Tibial nerve (tissue), 4 donors: ENCODE results near the gene GSC2. TPM values are rescaled to one million over a fixed set of nuclear protein-coding genes. Genes with fewer than 3 reads are reported as not detected.

Source experiments
- DNase-seq, 2 donors: peaks; one replicate each; pipeline ENCODE4 v3.0.0-alpha.2; 2019; ENCODE audit warnings: low spot score in 2 of 2
- H3K27ac ChIP-seq, 4 donors: fragments of 200-600 bp; sonication (generic) in 3 of 4; one replicate each; pipeline ENCODE4 v1.5.1; 2017 to 2019; ENCODE audit warnings: mild to moderate bottlenecking in 1 of 4
- H3K27me3 ChIP-seq, 2 donors: fragments of 200-600 bp; sonication (generic) in 1 of 2; one replicate each; pipeline versions ENCODE4 v1.5.1 to v1.6.0; 2017 to 2019
- H3K36me3 ChIP-seq, 3 donors: fragments of 200-600 bp; sonication (generic); one replicate each; pipeline ENCODE4 v1.5.1; 2018 to 2019
- H3K4me1 ChIP-seq, 4 donors: fragments of 200-600 bp; sonication (generic) in 3 of 4; one replicate each; pipeline ENCODE4 v1.5.1; 2017 to 2019
- H3K4me3 ChIP-seq, 4 donors: fragments of 200-600 bp; sonication (generic) in 3 of 4; one replicate each; pipeline ENCODE4 v1.5.1; 2017 to 2019; ENCODE audit warnings: mild to moderate bottlenecking in 1 of 4, moderate library complexity in 1 of 4
- H3K9me3 ChIP-seq, 4 donors: fragments of 200-600 bp; sonication (generic) in 3 of 4; one replicate each; pipeline ENCODE4 v1.5.1; 2017 to 2019
- CTCF ChIP-seq, 5 experiments: fragments of 200-600 bp in 3 of 5; fragments of 450-650 bp in 2 of 5; sonication (generic) in 3 of 5; IDR thresholded peaks; one replicate each; pipeline ENCODE4 v1.5.1; 2016 to 2019; ENCODE audit warnings: antibody characterized with exemption in 5 of 5, mild to moderate bottlenecking in 3 of 5, moderate library complexity in 2 of 5
- EP300 ChIP-seq, 2 donors: sonication (generic); formaldehyde crosslinking; IDR thresholded peaks; one replicate each; pipeline ENCODE4 v1.6.1; 2017; ENCODE audit warnings: antibody characterized with exemption in 2 of 2, mild to moderate bottlenecking in 1 of 2
- POLR2A ChIP-seq, 2 donors: fragments of 450-650 bp; IDR thresholded peaks; one replicate each; pipeline ENCODE4 v1.6.1; 2017; ENCODE audit warnings: antibody characterized with exemption in 2 of 2, mild to moderate bottlenecking in 2 of 2, moderate library complexity in 2 of 2
- WGBS, 2 donors: methylation state at CpG; one replicate each; pipeline ENCODE4 v1.1.5; 2018; 5-methylcytosine and 5-hydroxymethylcytosine counted together
- total RNA-seq, 4 donors: library from RNA; depleted of rRNA; stranded (reverse); fragments of >200 nt; gene quantifications; one replicate each; pipeline ENCODE4 v1.1.0, GENCODE V29; 2016

The GSC2 gene
- total RNA-seq, 4 donors from 2014 or later: not detected

DNA sequence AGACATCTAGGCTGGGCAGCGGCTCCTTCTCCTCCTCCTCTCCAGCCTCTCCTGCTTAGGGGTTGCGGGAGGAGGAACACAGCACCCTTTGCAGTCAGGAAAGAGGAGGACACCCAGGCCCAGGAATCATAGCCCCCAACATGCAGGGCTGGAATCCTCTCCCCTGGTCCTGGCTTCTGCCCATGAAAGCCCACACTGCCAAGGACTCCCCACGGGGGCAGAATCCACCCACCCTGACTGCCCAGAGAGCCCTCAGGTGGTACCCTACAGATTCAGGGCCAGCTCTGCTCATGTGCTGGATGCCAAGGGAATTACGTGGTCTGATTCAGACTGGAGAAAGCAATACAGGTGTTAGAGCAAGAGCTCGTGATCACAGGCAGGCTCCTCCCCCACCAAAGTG is 10.1 kb downstream of the GSC2 start:
- 91 to 100% methylated on average over 2 to 5 of the region's 5 CpGs for WGBS, 2 donors
- Histone ChIP-seq H3K9me3 (no peaks in the 10 kb centered on the region), H3K4me3 (no peak overlapping the region), H3K27ac (no peak overlapping the region), H3K36me3 (peaks cover 4 to 78% (median 31%) of the 10 kb centered on the region in 3 donors), H3K4me1 (peaks cover 0 to 11% (median 9%) of the 10 kb centered on the region in 4 donors), H3K27me3 (no peaks in the 10 kb centered on the region)
- DNase-seq: no peak
- TF ChIP-seq EP300 (IDR thresholded peaks at IDR 0.05) (no peak), POLR2A (IDR thresholded peaks at IDR 0.05) (no peak), CTCF (IDR thresholded peaks at IDR 0.05) (no peak)

GRCh38 chr22:19139001-19139356 is 11.1 kb downstream of the GSC2 start:
- no peak for DNase-seq
- Histone ChIP-seq H3K4me3 (no peak overlapping the region), H3K27ac (no peak overlapping the region), H3K27me3 (no peaks in the 10 kb centered on the region), H3K9me3 (no peaks in the 10 kb centered on the region), H3K4me1 (peaks cover 0 to 10% (median 8%) of the 10 kb centered on the region in 4 donors), H3K36me3 (peaks cover 4 to 88% (median 36%) of the 10 kb centered on the region in 3 donors)
- TF ChIP-seq EP300 (IDR thresholded peaks at IDR 0.05): no peak
- 92 to 95% methylated on average over 3 to 6 of the region's 9 CpGs for WGBS, 2 donors

DNA sequence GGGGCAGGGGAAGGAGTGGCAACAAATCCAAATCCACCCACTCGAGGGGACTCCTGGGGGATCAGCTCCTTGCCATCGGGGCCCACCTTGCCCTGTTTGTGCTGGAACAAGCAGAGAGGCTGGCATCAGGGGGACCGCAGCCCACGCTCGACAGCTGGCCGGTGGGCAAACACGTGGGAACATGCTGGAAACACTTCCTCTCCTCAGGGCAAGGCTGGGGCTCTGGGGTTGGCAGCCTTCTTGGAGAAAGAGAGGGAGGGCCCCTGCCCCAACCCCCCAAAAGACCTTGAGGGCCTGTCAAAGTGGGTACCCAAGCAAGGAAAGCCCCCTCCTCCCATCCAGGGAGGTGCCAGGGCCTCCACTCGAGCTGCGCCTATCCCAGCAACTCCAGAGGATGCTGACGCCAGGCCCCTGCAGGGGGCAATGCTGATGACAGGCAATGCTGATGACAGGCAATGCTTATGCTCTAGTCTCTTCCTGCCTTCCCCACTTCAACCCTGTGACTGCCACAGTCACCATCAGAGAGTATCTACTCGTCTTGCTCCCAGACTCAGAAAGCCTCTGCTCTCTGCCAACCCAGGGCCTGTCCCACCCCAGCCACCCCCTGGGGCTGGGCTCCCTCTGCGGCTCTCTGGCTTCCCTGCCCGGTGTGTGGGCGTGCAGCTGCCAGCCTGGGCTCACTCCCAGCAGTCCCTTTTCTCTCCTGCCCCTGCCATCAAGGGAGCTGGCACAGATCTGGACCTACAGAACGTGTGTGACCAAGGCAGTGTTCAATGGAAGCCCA is 11.7 kb downstream of the GSC2 start:
- peaks cover 4 to 94% (median 36%) of the 10 kb centered on the region in 3 donors for H3K36me3 ChIP-seq
- TF ChIP-seq POLR2A (IDR thresholded peaks at IDR 0.05) (no peak), CTCF (IDR thresholded peaks at IDR 0.05) (no peak), EP300 (IDR thresholded peaks at IDR 0.05) (no peak)

GRCh38 chr22:19137384-19138216 is 12.5 kb downstream of the GSC2 start:
- TF ChIP-seq CTCF (IDR thresholded peaks at IDR 0.05) (no peak), POLR2A (IDR thresholded peaks at IDR 0.05) (no peak), EP300 (IDR thresholded peaks at IDR 0.05) (no peak)
- Histone ChIP-seq H3K36me3 (peaks cover 4 to 100% (median 36%) of the 10 kb centered on the region in 3 donors), H3K4me1 (no peaks in the 10 kb centered on the region), H3K27me3 (no peaks in the 10 kb centered on the region), H3K4me3 (no peak overlapping the region), H3K27ac (no peak overlapping the region), H3K9me3 (no peaks in the 10 kb centered on the region)
- no peak for DNase-seq
- 92 to 96% methylated on average over 6 to 9 of the region's 11 CpGs for WGBS, 2 donors

More for the DNA sequence above, 11.7 kb downstream of the GSC2 start:
- Histone ChIP-seq H3K27ac (no peak overlapping the region), H3K9me3 (no peaks in the 10 kb centered on the region), H3K4me3 (no peak overlapping the region), H3K4me1 (peaks cover 0 to 5% (median 3%) of the 10 kb centered on the region in 4 donors), H3K27me3 (no peaks in the 10 kb centered on the region)
- 81 to 82% methylated on average over 12 of the region's 15 CpGs for WGBS, 2 donors
- DNase-seq: no peak

GRCh38 chr22:19136915-19137314 is 13.2 kb downstream of the GSC2 start:
- no peak for DNase-seq
- TF ChIP-seq EP300 (IDR thresholded peaks at IDR 0.05) (no peak), POLR2A (IDR thresholded peaks at IDR 0.05) (no peak), CTCF (IDR thresholded peaks at IDR 0.05) (no peak)
- no peak overlapping the region for H3K4me3 ChIP-seq
- WGBS, 2 donors: 96 to 98% methylated on average over 10 of the region's 10 CpGs
- H3K9me3 ChIP-seq: no peaks in the 10 kb centered on the region
- H3K4me1 ChIP-seq: no peaks in the 10 kb centered on the region
- no peak overlapping the region for H3K27ac ChIP-seq
- peaks cover 4 to 100% (median 36%) of the 10 kb centered on the region in 3 donors for H3K36me3 ChIP-seq
- H3K27me3 ChIP-seq: no peaks in the 10 kb centered on the region
